ENCODE results near the gene MTF1.

DNA sequence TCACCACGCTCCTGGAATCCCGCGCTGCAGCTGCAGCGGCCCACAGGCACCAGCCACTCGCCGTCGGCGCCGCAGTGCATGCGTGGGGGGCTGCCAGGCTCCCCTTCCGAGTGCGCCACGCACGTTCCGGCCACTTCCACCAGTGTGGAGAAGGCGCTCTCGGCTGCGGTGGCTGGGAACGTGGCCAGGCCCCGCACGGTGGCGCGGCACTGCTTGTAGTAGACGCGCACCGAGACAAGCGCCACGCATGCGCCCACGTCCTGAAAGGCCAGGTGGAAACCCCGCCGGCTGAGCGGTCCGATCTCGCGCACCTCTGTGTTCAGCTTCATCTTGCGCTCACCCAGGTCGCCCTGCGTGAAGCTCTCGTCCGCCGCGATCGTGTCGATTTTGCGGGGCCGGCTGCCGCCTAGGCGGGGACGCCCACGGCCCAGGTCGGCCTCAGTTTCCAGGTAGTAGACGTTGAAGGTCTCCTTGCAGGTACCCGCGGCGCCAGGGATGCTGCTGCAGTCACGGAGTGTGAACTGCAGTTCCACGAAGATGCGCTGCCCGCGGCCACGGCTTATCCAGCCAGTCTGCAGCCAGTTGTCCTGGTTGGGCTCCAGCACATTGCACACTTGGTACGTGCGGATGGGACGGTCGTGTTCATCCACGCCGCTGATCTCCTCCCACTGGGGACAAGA is 97.8 kb downstream of the MTF1 start:
- TF ChIP-seq POLR2A (IDR thresholded peaks at IDR 0.05) (no peak), EP300 (IDR thresholded peaks at IDR 0.05) (no peak)
- TF ChIP-seq, protein P1, sequence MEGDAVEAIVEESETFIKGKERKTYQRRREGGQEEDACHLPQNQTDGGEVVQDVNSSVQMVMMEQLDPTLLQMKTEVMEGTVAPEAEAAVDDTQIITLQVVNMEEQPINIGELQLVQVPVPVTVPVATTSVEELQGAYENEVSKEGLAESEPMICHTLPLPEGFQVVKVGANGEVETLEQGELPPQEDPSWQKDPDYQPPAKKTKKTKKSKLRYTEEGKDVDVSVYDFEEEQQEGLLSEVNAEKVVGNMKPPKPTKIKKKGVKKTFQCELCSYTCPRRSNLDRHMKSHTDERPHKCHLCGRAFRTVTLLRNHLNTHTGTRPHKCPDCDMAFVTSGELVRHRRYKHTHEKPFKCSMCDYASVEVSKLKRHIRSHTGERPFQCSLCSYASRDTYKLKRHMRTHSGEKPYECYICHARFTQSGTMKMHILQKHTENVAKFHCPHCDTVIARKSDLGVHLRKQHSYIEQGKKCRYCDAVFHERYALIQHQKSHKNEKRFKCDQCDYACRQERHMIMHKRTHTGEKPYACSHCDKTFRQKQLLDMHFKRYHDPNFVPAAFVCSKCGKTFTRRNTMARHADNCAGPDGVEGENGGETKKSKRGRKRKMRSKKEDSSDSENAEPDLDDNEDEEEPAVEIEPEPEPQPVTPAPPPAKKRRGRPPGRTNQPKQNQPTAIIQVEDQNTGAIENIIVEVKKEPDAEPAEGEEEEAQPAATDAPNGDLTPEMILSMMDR (IDR thresholded peaks at IDR 0.05): no peak

All from tibial nerve (tissue), 4 donors.